ENCODE data around the gene CACNA1F. TPM values are rescaled to one million over a fixed set of nuclear protein-coding genes. Genes with fewer than 3 reads are reported as not detected.

CACNA1F gene
- 0.15 TPM for polyA plus RNA-seq (2013, experiment 1 of 2)
- polyA plus RNA-seq (2013, experiment 2 of 2), result 0.19 TPM

DNA sequence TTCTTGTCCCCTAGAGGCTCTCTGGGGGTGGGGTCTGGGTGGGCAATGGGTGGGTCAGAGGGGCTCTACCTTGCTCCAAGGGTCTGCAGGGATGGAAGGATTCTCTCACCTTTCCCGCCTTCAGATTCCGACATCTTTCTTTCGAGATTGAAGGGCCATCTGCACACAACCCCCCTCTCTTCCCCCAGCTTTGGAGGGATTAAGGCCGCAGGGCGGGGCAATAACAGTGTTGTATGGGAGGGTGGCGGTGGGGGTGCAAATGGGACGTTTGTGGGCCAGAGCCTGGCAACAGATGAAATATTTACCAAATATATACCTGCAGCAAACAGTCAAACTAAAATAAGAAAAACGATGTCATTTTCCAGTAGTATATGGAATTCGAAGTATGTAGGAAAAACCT, at the start of gene CACNA1F:
Gene CACNA1F, minus strand, starts transcription at position 165 of the 400 bp plus-strand sequence. Its CDS starts 31 bp downstream, at position 134.
- no CpG with 5 or more reads among the region's 9 CpGs for WGBS
- Histone ChIP-seq H3K4me3 (ENCODE audit: low read length) (no peak within 1 kb of the TSS), H3K9me3 (ENCODE audit: insufficient read depth, low read depth, low read length) (no peaks in the 10 kb centered on the region)

DNA sequence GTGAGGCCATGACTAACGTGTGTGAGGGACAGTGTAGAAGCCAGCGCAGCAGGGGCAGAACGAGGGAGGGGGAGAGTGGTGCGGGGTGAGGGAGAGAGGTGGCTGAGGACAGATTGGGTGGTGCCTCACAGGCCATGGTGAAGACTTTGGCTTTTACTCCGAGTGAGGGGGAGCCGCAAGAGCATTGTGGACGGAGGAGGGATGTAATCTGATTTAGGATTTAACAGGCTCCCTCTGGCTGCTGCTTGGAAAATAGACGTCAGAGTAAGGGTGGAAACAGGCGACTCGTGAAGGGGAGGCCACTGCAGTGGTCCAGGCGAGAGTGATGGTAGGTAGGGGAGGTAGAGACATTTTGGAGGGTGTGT, 49.5 kb upstream of the CACNA1F start:
- 31% methylated on average over 11 of the region's 11 CpGs for WGBS
- no peaks in the 10 kb centered on the region for H3K4me1 ChIP-seq (ENCODE audit: insufficient read depth, low read length)
- H3K9ac ChIP-seq (ENCODE audit: low read depth, low read length), result no peak overlapping the region
- H3K9me3 ChIP-seq (ENCODE audit: insufficient read depth, low read depth, low read length), result no peaks in the 10 kb centered on the region
- H3K27ac ChIP-seq (ENCODE audit: low read depth, low read length), result no peak overlapping the region
- H3K27me3 ChIP-seq (ENCODE audit: insufficient read depth, low read length), result no peaks in the 10 kb centered on the region
- no peaks in the 10 kb centered on the region; the same call in 1 of the 2 replicates for H3K36me3 ChIP-seq (ENCODE audit: insufficient read depth, low read length)
- H3K4me3 ChIP-seq (ENCODE audit: low read length), result no peak overlapping the region; the same call in 1 of the 2 replicates

More for the DNA sequence above, at the start of gene CACNA1F:
- Histone ChIP-seq H3K36me3 (ENCODE audit: insufficient read depth, low read length) (no peaks in the 10 kb centered on the region), H3K4me1 (ENCODE audit: insufficient read depth, low read length) (no peaks in the 10 kb centered on the region), H3K27me3 (ENCODE audit: insufficient read depth, low read length) (no peaks in the 10 kb centered on the region), H3K27ac (ENCODE audit: low read depth, low read length) (no peak within 1 kb of the TSS), H3K9ac (ENCODE audit: low read depth, low read length) (no peak within 1 kb of the TSS)

DNA sequence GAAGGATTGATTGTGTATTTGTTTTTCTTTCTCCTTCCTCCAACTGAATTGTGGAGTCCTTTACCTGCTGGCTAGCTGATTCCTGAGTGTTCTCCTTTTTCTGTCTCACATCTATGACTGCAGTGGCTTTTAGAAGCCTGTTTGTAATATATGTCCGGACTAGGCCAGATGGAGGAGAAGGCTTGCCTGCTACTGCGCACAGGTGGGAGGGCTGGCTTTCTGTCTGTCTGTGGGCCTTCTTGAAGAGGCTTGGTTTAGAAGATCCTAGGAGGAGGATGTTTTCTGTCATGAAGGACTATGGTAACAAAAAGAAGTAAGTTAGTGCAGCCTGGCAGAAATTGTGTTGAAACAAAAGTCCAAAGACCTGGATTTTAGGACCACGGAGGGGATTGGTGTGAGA, 44.9 kb upstream of the CACNA1F start:
- Histone ChIP-seq H3K27me3 (ENCODE audit: insufficient read depth, low read length) (no peaks in the 10 kb centered on the region), H3K4me3 (ENCODE audit: low read length) (no peak overlapping the region), H3K27ac (ENCODE audit: low read depth, low read length) (no peak overlapping the region), H3K9ac (ENCODE audit: low read depth, low read length) (no peak overlapping the region), H3K4me1 (ENCODE audit: insufficient read depth, low read length) (no peaks in the 10 kb centered on the region), H3K9me3 (ENCODE audit: insufficient read depth, low read depth, low read length) (no peaks in the 10 kb centered on the region), H3K36me3 (ENCODE audit: insufficient read depth, low read length) (peaks cover 4% of the 10 kb centered on the region)
- WGBS, result 94% methylated on average over 3 of the region's 3 CpGs

DNA sequence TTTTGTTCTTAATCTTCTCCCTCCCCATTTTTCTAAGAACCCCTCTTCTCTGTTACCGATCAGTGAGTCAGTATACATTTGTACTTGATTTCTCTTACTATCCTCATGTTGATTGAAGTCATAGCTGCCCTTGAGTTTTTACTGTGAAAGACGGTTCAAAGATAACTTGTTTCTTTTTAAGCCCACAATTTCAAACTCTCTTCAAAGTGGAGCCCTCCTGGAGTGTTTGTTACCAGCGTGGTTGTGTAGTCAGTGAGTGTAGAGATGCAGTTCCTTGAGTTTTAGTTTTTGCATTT, 44.3 kb upstream of the CACNA1F start:
- 87% methylated on average over 3 of the region's 3 CpGs for WGBS
- Histone ChIP-seq H3K36me3 (ENCODE audit: insufficient read depth, low read length) (peaks cover 5% of the 10 kb centered on the region), H3K4me3 (ENCODE audit: low read length) (no peak overlapping the region), H3K4me1 (ENCODE audit: insufficient read depth, low read length) (0 out of 2 replicates have a peak, but pooled peaks cover under 1% of the 10 kb centered on the region), H3K9me3 (ENCODE audit: insufficient read depth, low read depth, low read length) (no peaks in the 10 kb centered on the region), H3K9ac (ENCODE audit: low read depth, low read length) (no peak overlapping the region), H3K27ac (ENCODE audit: low read depth, low read length) (no peak overlapping the region), H3K27me3 (ENCODE audit: insufficient read depth, low read length) (no peaks in the 10 kb centered on the region)

DNA sequence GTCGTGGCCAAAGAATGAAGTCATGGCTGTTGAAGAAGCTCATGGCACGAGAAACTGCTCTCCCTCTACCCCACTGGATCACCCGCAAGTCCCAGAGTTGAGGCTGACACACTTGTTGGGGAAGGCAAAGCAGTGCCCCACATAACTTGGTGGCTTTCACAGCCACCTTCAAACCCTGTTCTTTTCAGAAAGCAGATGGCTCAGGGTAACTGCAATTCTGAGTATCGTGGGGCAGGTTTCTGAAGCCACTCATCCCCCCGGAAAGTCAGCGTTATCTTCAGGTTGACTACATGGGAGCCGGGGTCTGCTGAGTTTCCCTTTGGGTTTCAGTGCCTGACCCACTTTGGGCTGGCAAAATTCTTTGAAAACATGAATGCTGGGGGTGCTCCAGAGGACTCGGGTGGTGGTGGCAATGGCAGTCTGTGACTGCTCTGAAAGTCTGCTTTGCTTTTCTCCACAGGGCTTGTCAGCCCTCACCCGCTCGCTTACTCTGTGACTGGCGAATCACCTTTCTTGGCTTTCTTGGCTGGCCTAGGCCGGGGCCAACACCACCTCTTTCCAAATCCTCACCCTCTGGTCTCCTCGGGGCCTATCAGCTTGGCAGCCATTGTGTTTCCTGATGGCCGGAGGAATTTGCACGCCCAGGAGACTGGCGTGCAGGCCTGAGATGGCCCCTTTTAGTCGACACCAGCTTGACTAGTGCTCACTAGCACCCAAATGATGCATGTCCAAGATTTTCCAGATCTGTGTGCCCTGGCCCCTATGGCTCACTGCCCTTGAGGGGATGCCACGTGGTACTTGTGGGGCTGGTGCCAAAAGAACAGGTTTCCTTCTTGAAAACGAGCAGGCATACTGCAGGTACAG, 43.8 kb upstream of the CACNA1F start:
- Histone ChIP-seq H3K9me3 (ENCODE audit: insufficient read depth, low read depth, low read length) (no peaks in the 10 kb centered on the region), H3K27ac (ENCODE audit: low read depth, low read length) (no peak overlapping the region), H3K4me3 (ENCODE audit: low read length) (no peak overlapping the region), H3K27me3 (ENCODE audit: insufficient read depth, low read length) (no peaks in the 10 kb centered on the region), H3K36me3 (ENCODE audit: insufficient read depth, low read length) (peaks cover 8% of the 10 kb centered on the region), H3K9ac (ENCODE audit: low read depth, low read length) (no peak overlapping the region), H3K4me1 (ENCODE audit: insufficient read depth, low read length) (0 out of 2 replicates have a peak, but pooled peaks cover 5% of the 10 kb centered on the region)
- WGBS, result 89% methylated on average over 19 of the region's 19 CpGs

DNA sequence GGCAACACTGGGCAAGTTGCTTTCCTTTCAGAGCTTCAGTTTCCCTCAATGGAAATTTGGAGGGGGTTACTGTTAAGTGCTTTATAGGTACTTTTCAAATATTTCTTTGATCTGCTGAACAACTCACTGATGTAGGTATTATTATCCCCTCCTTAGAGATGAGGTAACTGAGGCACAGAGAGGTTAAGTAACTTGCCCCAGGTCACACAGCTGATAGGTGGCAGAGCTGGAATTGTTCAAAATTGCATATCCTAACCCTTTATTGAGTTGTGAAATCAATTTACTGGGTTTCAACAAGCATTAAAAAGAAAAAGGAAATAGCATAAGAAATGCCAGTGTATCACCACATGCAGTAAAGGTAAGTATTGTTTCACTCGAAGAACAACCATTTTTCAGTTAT, 43.1 kb upstream of the CACNA1F start:
- 100% methylated on average over 1 of the region's 1 CpG for WGBS
- H3K9me3 ChIP-seq (ENCODE audit: insufficient read depth, low read depth, low read length), result no peaks in the 10 kb centered on the region
- 0 out of 2 replicates have a peak, but pooled peaks cover 5% of the 10 kb centered on the region for H3K4me1 ChIP-seq (ENCODE audit: insufficient read depth, low read length)
- no peak overlapping the region for H3K27ac ChIP-seq (ENCODE audit: low read depth, low read length)
- H3K27me3 ChIP-seq (ENCODE audit: insufficient read depth, low read length), result no peaks in the 10 kb centered on the region
- no peak overlapping the region for H3K9ac ChIP-seq (ENCODE audit: low read depth, low read length)
- no peak overlapping the region for H3K4me3 ChIP-seq (ENCODE audit: low read length)
- peaks cover 8% of the 10 kb centered on the region for H3K36me3 ChIP-seq (ENCODE audit: insufficient read depth, low read length)

DNA sequence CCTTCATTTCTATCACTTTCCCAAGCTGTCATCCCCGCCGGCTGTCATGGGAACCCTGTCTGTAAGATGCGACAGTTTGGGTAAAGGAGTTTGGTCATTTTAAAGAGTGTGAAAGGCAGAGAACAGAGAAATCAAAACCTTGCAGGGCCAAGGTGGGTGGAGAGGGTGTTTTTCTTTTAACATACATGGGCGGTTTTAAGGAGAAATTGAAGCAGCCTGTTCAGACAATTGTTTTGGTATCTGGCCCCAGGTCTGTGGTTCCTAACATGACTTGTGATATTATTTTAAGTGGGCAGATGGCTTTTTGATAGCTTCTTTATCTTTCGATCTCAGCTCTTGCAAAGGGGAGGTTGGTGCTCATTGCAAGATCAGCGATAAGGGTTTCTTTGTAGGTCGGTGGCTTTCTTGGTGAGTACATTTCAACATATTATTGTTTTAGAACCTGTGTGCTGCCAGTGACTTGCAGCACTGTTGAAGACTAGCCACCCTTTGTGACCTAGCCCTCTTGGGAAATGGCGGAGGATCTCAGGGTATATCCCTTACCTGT, 40.1 kb upstream of the CACNA1F start:
- Histone ChIP-seq H3K9me3 (ENCODE audit: insufficient read depth, low read depth, low read length) (no peaks in the 10 kb centered on the region), H3K9ac (ENCODE audit: low read depth, low read length) (no peak overlapping the region), H3K36me3 (ENCODE audit: insufficient read depth, low read length) (peaks cover 11% of the 10 kb centered on the region), H3K4me1 (ENCODE audit: insufficient read depth, low read length) (peaks cover 5% of the 10 kb centered on the region; the same call in 1 of the 2 replicates), H3K4me3 (ENCODE audit: low read length) (no peak overlapping the region), H3K27ac (ENCODE audit: low read depth, low read length) (no peak overlapping the region), H3K27me3 (ENCODE audit: insufficient read depth, low read length) (no peaks in the 10 kb centered on the region)
- WGBS, result 88% methylated on average over 7 of the region's 8 CpGs

DNA sequence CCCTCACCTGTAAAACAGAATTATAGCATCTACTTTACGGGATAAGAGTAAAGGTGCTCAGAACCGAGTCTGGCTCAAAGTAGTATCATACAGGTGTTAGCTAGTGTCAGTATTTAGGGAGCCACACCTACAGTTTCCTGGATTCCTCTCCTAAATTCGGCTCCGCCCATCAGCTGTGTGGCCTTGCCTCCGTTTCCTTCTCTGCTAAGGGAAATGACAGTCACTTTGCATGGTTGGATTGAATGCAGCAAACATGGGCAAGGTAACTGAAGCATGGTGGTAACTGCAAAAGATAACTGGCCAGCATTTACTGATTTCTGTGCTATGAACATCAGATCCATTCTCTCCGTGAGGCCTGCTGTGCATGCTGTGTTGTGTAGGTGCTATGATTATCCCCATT, 39.3 kb upstream of the CACNA1F start:
- Histone ChIP-seq H3K4me1 (ENCODE audit: insufficient read depth, low read length) (peaks cover 5% of the 10 kb centered on the region; the same call in 1 of the 2 replicates), H3K9ac (ENCODE audit: low read depth, low read length) (no peak overlapping the region), H3K27ac (ENCODE audit: low read depth, low read length) (no peak overlapping the region), H3K36me3 (ENCODE audit: insufficient read depth, low read length) (peaks cover 11% of the 10 kb centered on the region), H3K9me3 (ENCODE audit: insufficient read depth, low read depth, low read length) (no peaks in the 10 kb centered on the region), H3K4me3 (ENCODE audit: low read length) (no peak overlapping the region), H3K27me3 (ENCODE audit: insufficient read depth, low read length) (no peaks in the 10 kb centered on the region)
- WGBS, result 78% methylated on average over 6 of the region's 6 CpGs

DNA sequence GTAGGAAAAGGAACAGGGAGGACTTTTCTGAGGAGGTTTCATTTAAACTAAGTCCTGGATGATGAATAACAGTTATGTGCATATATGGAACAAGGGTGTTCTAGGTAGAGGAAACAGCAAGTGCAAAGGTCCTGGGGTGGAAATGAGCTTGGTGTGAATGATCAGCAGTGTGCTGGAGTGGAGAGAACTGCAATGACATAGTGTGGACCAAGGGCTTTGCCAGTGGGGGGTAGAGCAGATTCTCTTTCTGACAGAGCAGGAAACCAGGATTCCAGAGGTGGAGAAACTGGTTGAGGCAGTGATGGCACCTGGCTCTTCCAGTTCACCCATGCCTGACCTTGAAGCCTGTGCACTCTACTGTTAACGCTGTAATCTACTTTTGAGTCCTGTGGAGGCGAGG, 38.2 kb upstream of the CACNA1F start:
- Histone ChIP-seq H3K9me3 (ENCODE audit: insufficient read depth, low read depth, low read length) (no peaks in the 10 kb centered on the region), H3K27ac (ENCODE audit: low read depth, low read length) (no peak overlapping the region), H3K4me1 (ENCODE audit: insufficient read depth, low read length) (peaks cover 5% of the 10 kb centered on the region; the same call in 1 of the 2 replicates), H3K36me3 (ENCODE audit: insufficient read depth, low read length) (peaks cover 11% of the 10 kb centered on the region), H3K9ac (ENCODE audit: low read depth, low read length) (no peak overlapping the region), H3K4me3 (ENCODE audit: low read length) (peak overlapping the region; percentile 94; the same call in 1 of the 2 replicates), H3K27me3 (ENCODE audit: insufficient read depth, low read length) (no peaks in the 10 kb centered on the region)
- 96% methylated on average over 2 of the region's 2 CpGs for WGBS

DNA sequence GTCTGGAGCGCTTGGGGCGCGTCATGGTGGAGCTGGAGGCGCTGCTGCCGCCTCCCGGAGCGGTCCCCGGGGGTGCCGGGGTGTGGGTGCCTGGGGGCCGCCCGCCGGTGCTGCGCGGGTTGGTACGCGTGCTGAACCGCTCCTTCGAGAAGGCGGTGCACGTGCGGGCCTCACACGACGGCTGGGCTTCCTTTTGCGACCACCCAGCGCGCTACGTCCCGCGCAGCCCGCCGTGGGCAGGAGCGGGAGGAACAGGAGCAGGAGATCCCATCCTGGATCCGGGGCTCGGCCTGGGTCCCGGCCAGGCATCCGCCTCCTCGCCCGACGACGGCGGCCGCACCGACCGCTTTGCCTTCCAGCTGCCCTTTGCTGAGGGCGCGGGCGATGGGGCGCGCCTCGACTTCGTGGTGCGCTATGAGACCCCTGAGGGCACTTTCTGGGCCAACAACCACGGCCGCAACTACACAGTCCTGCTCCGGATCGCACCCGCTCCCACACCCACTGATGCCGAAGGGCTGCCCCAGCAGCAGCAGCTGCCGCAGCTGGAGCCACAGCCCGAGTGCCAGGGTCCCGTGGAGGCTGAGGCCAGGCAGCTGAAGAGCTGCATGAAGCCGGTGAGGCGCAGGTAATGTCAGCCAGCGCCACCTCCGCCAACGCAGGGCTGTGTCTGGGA, 37.2 kb upstream of the CACNA1F start:
- peak overlapping the region; percentile 92 for H3K27ac ChIP-seq (ENCODE audit: low read depth, low read length)
- no peaks in the 10 kb centered on the region for H3K27me3 ChIP-seq (ENCODE audit: insufficient read depth, low read length)
- peak overlapping the region; percentile 94 for H3K4me3 ChIP-seq (ENCODE audit: low read length)
- peaks cover 5% of the 10 kb centered on the region; the same call in 1 of the 2 replicates for H3K4me1 ChIP-seq (ENCODE audit: insufficient read depth, low read length)
- peaks cover 11% of the 10 kb centered on the region for H3K36me3 ChIP-seq (ENCODE audit: insufficient read depth, low read length)
- peak overlapping the region; percentile 90 for H3K9ac ChIP-seq (ENCODE audit: low read depth, low read length)
- H3K9me3 ChIP-seq (ENCODE audit: insufficient read depth, low read depth, low read length), result no peaks in the 10 kb centered on the region
- WGBS, result 52% methylated on average over 66 of the region's 66 CpGs

DNA sequence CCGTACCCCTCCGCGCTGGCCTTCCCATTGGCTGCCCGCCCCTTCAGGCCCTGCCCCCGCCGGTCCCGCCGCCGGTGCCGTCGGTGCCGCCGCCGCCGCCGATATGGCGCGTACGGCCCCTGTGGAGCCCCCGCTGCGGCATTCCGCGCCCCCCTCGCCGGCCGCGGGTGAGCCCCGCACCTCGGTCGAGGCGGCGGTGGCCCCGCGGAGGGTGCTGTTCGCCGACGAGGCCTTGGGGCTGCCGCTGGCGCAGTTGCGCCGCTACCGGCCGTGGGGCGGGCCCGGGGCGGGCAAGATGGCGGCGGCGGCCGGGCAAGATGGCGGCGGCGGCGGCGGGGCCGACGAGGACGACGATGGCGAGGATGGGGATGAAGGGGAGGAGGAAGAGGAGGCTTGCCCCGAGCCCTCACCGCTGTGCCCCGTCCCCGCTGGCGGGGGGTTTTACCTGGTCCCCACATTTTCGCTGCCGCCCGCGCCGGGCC, 36.7 kb upstream of the CACNA1F start, which contains the start of gene PPP1R3F:
Gene PPP1R3F, plus strand, starts transcription at position 27 of the 482 bp plus-strand sequence. Its CDS starts 77 bp downstream, at position 104.
- Histone ChIP-seq H3K27me3 (ENCODE audit: insufficient read depth, low read length) (no peaks in the 10 kb centered on the region), H3K9me3 (ENCODE audit: insufficient read depth, low read depth, low read length) (no peaks in the 10 kb centered on the region), H3K9ac (ENCODE audit: low read depth, low read length) (peak within 1 kb of the TSS; percentile 90), H3K4me1 (ENCODE audit: insufficient read depth, low read length) (peaks cover 5% of the 10 kb centered on the region; the same call in 1 of the 2 replicates), H3K36me3 (ENCODE audit: insufficient read depth, low read length) (peaks cover 11% of the 10 kb centered on the region), H3K27ac (ENCODE audit: low read depth, low read length) (peak within 1 kb of the TSS; percentile 92), H3K4me3 (ENCODE audit: low read length) (peak within 1 kb of the TSS; percentile 94)
- WGBS, result under 1% methylated on average over 70 of the region's 70 CpGs

Data from HUES64 (cell line).